ENCODE measurements around the gene NUFIP2. TPM values are rescaled to one million over a fixed set of nuclear protein-coding genes. Genes with fewer than 3 reads are reported as not detected.

NUFIP2 gene
- total and polyA plus RNA-seq, 2 donors (not counting 1 experiment from before 2014, with no cell fraction given) = 9.6 to 83.5 TPM

GRCh38 chr17:29253037-29253436 is 40.9 kb downstream of the NUFIP2 start:
- Histone ChIP-seq H3K27me3 (replicated peaks in 1 of 4; ENCODE audit: control extremely low read depth in 1 of 4, control insufficient read depth in 3 of 4, insufficient read depth in 4 of 4, low read length in 3 of 4) (no peaks in the 10 kb centered on the region), H3K9ac (ENCODE audit: low read length) (no peak overlapping the region), H3K36me3 (replicated peaks in 1 of 2; ENCODE audit: control extremely low read depth in 1 of 2, control insufficient read depth in 1 of 2, extremely low read depth in 1 of 2, insufficient read depth in 2 of 2, low read length in 1 of 2) (peaks cover 3 to 11% of the 10 kb centered on the region in 2 experiments), H3K4me1 (ENCODE audit: control insufficient read depth in 2 of 2, insufficient read depth in 2 of 2, low read length in 2 of 2) (peaks cover 0 to 11% of the 10 kb centered on the region in 2 donors), H4K20me1 (ENCODE audit: control insufficient read depth, insufficient read depth, low read length, poor library complexity, severe bottlenecking) (no peaks in the 10 kb centered on the region), H2AFZ (ENCODE audit: insufficient read depth, low read depth, low read length, poor library complexity, severe bottlenecking) (no peak overlapping the region), H3K9me3 (ENCODE audit: control extremely low read depth in 1 of 3, control insufficient read depth in 2 of 3, insufficient read depth in 1 of 3, low read length in 2 of 3) (no peaks in the 10 kb centered on the region), H3K4me3 (ENCODE audit: control extremely low read depth in 1 of 5, extremely low read depth in 1 of 5, insufficient read depth in 1 of 5, low read depth in 2 of 5, low read length in 4 of 5) (no peak overlapping the region), H3K27ac (ENCODE audit: low read length in 2 of 2) (no peak overlapping the region), H3K4me2 (replicated peaks; ENCODE audit: low read depth, low read length, poor library complexity, severe bottlenecking) (no peak overlapping the region), H3K79me2 (ENCODE audit: control insufficient read depth, insufficient read depth, low read length) (no peaks in the 10 kb centered on the region)
- Mint-ChIP-seq H3K4me3 (no peak overlapping the region), H3K9me3 (ENCODE audit: insufficient read depth) (no peaks in the 10 kb centered on the region), H3K27ac (no peak overlapping the region), H3K4me1 (peaks cover 16% of the 10 kb centered on the region), H3K27me3 (no peaks in the 10 kb centered on the region)
- ATAC-seq (ENCODE audit: low read depth) (no peak), DNase-seq (no peak)
- no peak for TF ChIP-seq EZH2 (IDR thresholded peaks at IDR 0.05; ENCODE audit: borderline replicate concordance, insufficient read depth, low read depth, low read length, poor library complexity, severe bottlenecking)
- TF ChIP-seq, protein P1, sequence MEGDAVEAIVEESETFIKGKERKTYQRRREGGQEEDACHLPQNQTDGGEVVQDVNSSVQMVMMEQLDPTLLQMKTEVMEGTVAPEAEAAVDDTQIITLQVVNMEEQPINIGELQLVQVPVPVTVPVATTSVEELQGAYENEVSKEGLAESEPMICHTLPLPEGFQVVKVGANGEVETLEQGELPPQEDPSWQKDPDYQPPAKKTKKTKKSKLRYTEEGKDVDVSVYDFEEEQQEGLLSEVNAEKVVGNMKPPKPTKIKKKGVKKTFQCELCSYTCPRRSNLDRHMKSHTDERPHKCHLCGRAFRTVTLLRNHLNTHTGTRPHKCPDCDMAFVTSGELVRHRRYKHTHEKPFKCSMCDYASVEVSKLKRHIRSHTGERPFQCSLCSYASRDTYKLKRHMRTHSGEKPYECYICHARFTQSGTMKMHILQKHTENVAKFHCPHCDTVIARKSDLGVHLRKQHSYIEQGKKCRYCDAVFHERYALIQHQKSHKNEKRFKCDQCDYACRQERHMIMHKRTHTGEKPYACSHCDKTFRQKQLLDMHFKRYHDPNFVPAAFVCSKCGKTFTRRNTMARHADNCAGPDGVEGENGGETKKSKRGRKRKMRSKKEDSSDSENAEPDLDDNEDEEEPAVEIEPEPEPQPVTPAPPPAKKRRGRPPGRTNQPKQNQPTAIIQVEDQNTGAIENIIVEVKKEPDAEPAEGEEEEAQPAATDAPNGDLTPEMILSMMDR (IDR thresholded peaks at IDR 0.05) = no peak
- CTCF ChIA-PET = no interaction called here
- no CpG with 5 or more reads among the region's 2 CpGs for WGBS (ENCODE audit: insufficient coverage)
- POLR2A ChIA-PET = no interaction called here
- intact Hi-C loops (cut with micrococcal nuclease) = loop anchor here (2.0 kb wide), 1 partner anchor 38 kb away; no protein-coding TSS in a partner anchor

- Histone ChIP-seq H3K79me2 (ENCODE audit: control insufficient read depth, insufficient read depth, low read length) (no peaks in the 10 kb centered on the region), H3K27ac (ENCODE audit: low read length in 2 of 2) (no peak overlapping the region), H3K4me1 (ENCODE audit: control insufficient read depth in 2 of 2, insufficient read depth in 2 of 2, low read length in 2 of 2) (peaks cover 0 to 11% of the 10 kb centered on the region in 2 donors), H4K20me1 (ENCODE audit: control insufficient read depth, insufficient read depth, low read length, poor library complexity, severe bottlenecking) (no peaks in the 10 kb centered on the region), H3K9ac (ENCODE audit: low read length) (no peak overlapping the region), H3K4me3 (ENCODE audit: control extremely low read depth in 1 of 5, extremely low read depth in 1 of 5, insufficient read depth in 1 of 5, low read depth in 2 of 5, low read length in 4 of 5) (no peak overlapping the region), H2AFZ (ENCODE audit: insufficient read depth, low read depth, low read length, poor library complexity, severe bottlenecking) (no peak overlapping the region), H3K9me3 (ENCODE audit: control extremely low read depth in 1 of 3, control insufficient read depth in 2 of 3, insufficient read depth in 1 of 3, low read length in 2 of 3) (no peaks in the 10 kb centered on the region), H3K36me3 (replicated peaks in 1 of 2; ENCODE audit: control extremely low read depth in 1 of 2, control insufficient read depth in 1 of 2, extremely low read depth in 1 of 2, insufficient read depth in 2 of 2, low read length in 1 of 2) (peaks cover 0 to 11% of the 10 kb centered on the region in 2 experiments), H3K27me3 (replicated peaks in 1 of 4; ENCODE audit: control extremely low read depth in 1 of 4, control insufficient read depth in 3 of 4, insufficient read depth in 4 of 4, low read length in 3 of 4) (no peaks in the 10 kb centered on the region), H3K4me2 (replicated peaks; ENCODE audit: low read depth, low read length, poor library complexity, severe bottlenecking) (no peak overlapping the region)
- 92% methylated on average over 3 of the region's 7 CpGs for WGBS (ENCODE audit: insufficient coverage)
- Mint-ChIP-seq H3K4me1 (peaks cover 16% of the 10 kb centered on the region), H3K27me3 (no peaks in the 10 kb centered on the region), H3K4me3 (no peak overlapping the region), H3K27ac (no peak overlapping the region), H3K9me3 (ENCODE audit: insufficient read depth) (no peaks in the 10 kb centered on the region)
- ChIA-PET CTCF (interaction anchor here (0.5 to 1.7 kb wide), 5 partner anchors 19 to 186 kb away, joined by 3 to 6 read pairs (median 3); no protein-coding TSS in a partner anchor), POLR2A (no interaction called here)
- DNase-seq = peak; percentile 39
- no peak for ATAC-seq (ENCODE audit: low read depth)
- TF ChIP-seq EZH2 (IDR thresholded peaks at IDR 0.05; ENCODE audit: borderline replicate concordance, insufficient read depth, low read depth, low read length, poor library complexity, severe bottlenecking) = no peak
- TF ChIP-seq, protein P1 (IDR thresholded peaks at IDR 0.05) = peak; percentile 66
- intact Hi-C loops (cut with micrococcal nuclease) = loop anchor here (2.0 kb wide), 1 partner anchor 39 kb away; no protein-coding TSS in a partner anchor
Observed at GRCh38 chr17:29252101-29252791, 41.7 kb downstream of the NUFIP2 start.
